GM19372 (cell line): ENCODE data around the gene P3H2.
"Not testable (repeated sequence)": the region's sequence is repeated elsewhere in the genome, so short reads cannot be mapped to it uniquely, and the experiment has no call there.

Experiments
- ATAC-seq: cut with Tn5 transposase; IDR thresholded peaks from one replicate; pipeline ENCODE4 v1.9.1; 2021; ENCODE audit warnings: mild to moderate bottlenecking, low read depth, moderate library complexity; ENCODE audit not compliant: unreplicated experiment

The P3H2 gene, protein sequence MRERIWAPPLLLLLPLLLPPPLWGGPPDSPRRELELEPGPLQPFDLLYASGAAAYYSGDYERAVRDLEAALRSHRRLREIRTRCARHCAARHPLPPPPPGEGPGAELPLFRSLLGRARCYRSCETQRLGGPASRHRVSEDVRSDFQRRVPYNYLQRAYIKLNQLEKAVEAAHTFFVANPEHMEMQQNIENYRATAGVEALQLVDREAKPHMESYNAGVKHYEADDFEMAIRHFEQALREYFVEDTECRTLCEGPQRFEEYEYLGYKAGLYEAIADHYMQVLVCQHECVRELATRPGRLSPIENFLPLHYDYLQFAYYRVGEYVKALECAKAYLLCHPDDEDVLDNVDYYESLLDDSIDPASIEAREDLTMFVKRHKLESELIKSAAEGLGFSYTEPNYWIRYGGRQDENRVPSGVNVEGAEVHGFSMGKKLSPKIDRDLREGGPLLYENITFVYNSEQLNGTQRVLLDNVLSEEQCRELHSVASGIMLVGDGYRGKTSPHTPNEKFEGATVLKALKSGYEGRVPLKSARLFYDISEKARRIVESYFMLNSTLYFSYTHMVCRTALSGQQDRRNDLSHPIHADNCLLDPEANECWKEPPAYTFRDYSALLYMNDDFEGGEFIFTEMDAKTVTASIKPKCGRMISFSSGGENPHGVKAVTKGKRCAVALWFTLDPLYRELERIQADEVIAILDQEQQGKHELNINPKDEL

DNA sequence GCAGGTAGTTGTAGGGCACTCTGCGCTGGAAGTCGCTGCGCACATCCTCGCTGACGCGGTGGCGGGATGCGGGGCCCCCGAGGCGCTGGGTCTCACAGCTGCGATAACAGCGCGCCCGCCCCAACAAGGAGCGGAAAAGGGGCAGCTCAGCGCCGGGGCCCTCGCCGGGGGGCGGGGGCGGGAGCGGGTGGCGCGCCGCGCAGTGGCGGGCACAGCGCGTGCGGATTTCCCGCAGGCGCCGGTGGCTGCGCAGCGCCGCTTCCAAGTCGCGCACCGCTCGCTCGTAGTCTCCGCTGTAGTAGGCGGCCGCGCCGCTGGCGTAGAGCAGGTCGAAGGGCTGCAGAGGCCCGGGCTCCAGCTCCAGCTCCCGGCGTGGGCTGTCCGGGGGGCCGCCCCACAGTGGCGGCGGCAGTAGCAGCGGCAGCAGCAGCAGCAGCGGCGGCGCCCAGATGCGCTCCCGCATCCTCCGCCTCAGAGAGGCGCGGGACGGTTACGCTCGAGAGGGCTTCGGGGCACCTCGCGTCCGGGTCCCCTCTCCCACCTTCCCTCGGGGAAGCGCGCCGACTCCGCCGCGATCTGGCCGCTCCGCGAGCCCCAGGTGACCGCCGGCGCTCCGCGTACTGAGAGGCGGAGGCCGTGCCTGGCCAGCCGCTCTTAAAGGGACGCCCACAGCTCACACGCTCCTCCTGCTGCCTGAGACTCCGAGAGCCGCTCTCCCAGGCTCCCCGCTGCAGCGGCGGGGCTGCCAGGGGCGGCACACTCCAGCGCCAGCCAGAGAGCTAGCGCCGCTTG is at the start of gene P3H2:
Gene P3H2, minus strand, starts transcription at position 629 of the 792 bp plus-strand sequence. Its CDS starts 166 bp downstream, at position 463.
- ATAC-seq = peak; percentile 70

DNA sequence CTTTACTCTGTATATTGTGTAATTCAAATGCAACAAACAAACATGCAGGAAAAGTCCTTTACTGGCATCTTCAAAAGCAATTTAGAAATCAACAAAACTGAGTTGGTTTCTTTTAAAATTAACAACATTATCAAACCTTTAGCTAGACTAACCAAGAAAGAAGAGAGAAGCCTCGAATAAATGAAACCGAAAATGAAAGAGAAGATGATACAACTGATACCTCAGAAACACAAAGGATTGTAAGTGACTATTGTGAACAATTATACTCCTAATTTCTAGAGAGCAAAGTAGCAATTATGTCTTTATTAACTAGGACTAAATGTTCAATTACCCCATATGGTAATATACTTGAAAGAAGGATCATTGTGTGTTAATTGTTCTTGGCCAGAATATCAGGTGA is 49.2 kb upstream of the P3H2 start:
- ATAC-seq = peak; percentile 68

DNA sequence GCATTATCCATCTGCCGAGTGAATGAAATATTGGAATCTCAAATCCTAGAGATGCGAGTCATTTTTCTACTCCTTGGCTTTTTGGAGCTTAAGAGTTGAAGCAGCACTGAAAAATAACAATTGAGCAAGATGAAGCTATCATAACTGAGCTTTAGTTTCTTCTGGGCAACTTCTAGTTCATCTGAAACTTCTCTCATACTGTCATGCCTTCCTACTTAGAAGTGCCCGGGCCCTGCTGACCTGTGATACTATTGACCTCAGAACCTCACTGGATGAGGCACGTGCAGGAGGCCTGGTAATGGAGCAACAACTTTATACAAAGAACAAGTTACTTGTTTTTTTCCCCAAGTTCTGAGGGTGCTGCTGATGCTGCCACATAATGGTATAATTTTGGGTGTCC is 48.5 kb upstream of the P3H2 start:
- ATAC-seq = no peak

DNA sequence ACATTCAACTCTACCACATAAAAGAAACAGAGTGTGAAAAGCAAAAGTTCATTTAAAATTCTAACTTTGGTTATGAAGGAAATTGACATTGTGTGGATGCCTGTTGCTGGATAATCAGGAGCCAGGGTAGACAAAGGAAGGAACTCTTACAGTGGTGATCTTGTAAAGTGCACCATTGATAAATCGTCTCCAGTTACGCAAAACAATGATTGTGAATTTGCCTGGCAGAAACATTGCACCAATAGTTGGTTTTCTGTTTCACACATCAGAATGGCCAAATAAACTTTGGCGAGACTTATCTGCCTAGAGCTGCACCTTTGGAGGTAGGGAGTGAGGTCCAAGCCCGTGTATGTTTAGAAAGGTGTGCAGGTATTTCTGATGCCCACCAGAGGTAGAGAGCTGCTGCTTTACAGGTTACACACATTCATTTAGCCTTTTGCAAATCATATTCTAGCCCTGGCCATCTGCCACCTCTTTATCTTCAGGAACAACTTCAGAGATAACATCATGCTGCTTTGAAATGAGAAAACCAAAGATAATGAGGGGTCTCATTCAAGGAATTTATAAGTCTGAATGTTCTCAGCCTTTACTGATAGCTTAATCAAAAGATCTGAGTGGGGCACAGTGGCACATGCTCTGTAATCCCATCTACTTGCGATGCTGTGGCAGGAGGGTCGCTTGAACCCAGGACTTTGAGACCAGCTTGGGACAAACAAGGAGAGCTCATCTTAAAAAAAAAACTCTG is 47.4 kb upstream of the P3H2 start:
- ATAC-seq = no peak

DNA sequence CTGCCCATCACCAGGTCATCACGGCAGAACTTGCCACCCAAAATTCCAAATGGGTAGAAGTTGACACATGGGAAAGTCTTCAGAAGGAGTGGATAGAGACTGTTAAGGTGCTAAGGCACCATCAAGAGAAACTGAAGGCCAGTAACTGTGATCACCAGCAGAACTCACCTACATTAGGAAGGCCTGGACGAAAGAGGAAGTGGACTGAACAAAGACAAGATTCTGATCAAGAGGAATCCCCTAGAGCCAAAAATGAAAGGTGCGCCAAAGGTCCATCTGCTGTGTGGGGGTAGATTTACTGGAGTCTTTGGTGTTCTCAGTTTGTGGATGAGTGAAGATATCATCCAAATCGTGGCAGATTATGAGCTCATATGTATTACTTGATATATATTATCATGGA is 46.3 kb upstream of the P3H2 start:
- ATAC-seq = no peak

DNA sequence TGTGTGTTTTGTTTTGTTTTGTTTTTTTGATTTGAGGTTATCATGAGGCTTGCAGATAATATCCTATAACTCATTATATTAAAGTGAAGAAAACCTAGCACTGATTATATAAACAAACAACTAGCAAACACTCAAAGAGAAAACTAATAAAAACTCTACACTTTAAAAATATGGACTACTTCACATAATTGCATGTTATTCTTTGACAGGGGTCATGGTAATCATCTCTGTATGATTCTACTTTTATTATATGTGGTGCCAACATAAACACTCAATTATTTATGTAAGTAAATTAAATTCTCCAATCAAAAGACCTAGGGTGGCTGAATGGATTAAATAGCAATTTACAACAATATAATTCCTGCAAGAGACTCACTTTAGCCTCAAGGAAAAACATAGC is 44.6 kb upstream of the P3H2 start:
- no peak for ATAC-seq

DNA sequence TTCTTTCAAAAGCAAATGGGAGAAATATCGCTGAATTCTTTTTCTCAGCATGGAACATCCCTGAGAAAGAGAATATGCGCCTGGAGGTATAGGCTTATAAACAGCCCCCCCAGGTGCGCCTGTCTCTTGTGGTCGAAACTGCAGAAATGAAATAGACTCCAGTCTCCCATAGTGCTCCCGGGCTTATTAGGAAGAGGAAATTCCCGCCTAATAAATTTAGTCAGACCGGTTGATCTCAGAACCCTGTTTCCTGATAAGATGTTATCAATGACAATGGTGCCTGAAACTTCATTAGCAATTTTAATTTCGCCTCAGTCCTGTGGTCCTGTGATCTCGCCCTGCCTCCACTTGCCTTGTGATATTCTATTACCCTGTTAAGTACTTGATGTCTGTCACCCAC is 41.3 kb upstream of the P3H2 start:
- ATAC-seq = not testable (repeated sequence)

DNA sequence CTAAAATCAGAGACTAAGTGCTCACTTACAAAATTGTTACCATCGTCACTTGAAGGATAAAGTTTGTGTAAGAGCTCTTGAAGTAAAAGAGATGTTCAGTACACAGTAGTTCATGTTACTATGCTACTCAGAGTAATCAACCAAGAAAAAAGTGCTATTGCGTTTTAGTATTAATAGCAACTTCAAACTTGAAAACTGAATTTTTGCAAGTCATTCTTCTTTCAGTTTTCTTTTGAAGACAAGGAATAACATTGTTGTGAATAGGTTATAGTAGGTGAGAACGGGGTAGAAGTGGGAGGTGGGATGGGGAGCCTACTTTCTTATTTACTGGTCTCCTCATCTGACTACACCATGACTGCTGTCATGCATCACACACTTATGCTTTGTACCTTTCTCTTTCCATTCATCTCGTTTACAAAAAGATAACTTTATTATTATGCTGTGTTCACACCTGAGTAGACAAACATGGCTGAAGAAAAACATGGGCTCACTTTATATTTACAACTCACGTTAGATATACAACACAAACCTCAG is 39.3 kb upstream of the P3H2 start:
- ATAC-seq = no peak

DNA sequence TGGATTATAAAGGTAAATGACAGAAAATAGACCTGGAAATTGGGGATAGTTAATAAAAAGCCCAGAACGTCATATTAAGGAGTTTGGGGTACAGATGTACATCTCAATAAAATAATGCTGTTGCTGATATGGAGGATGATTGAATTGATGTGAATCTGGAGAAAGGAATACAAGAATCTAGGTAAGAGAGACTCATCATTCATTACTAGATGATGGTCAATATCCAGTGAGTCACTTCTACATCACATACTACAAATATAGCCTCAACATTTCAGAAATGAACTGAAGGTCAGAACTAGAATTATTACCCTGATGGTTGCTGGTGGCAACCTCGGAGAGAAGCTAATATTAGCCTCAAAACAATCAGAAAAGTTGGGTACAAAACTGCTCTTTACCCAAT is 37.6 kb upstream of the P3H2 start:
- ATAC-seq = no peak

DNA sequence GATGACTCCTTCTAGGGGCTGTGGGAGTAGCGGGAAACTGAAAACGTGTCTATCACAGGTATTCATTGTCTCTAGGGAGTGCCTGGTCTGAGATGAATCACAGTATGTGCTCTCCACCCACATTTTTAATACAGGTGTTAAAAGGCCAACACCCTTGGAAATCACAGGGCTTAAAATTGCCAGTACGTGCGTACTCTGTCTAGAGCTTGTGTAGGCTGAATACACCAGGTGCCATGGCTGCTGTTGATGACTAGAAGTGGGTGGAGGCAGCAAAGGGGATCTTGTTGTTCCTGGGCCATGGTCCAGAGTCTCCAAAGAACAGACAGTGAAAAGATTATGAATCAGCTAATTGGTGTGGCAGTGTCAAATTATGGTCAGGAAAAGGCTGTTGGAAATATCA is 35.1 kb upstream of the P3H2 start:
- ATAC-seq = no peak

DNA sequence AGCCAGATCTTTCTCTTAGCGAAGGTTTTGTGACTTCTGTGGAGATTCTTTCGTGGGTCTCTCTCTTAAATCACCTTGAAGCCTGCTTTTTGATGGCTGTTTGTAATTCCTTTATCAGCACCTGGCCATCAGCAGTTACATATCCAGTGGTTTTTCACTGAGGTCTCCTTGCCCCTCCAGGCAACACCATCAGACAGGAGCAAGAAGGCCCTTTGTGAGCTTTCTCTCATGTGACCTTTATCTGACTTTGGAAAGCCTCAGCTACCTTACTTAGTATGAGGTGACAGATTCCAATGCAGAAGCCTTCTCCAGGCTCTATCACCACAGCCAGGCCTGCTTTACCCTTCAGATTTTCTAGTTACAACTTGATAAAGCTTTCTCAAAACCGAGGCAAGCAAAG is 30.0 kb upstream of the P3H2 start:
- ATAC-seq = no peak

DNA sequence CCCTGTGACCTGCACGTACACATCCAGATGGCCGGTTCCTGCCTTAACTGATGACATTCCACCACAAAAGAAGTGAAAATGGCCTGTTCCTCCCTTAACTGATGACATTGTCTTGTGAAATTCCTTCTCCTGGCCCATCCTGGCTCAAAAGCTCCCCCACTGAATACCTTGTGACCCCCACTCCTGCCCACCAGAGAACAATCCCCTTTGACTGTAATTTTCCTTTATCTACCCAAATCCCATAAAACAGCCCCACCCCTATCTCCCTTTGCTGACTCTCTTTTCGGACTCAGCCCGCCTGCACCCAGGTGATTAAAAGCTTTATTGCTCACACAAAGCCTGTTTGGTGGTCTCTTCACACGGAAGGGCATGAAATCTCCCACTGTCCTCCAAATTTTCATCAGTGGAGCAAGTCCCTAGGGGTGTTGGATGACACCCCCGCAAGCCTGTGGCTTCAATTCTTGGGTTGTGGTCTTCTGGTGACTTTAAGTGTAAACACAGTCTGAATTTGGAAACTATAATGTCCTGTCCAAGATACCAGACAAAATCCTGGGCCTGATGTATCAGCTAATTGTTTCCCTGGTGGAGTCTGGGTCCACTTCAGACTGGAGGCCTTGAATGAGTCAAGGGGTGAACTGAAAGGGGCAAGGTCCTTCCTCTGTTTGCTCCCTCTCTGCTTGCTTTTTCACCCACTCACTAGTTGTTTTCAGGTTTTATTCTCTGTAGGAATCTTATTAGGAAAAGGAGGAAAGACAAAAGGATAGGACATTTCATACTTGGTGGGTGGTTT is 29.3 kb upstream of the P3H2 start:
- ATAC-seq = not testable (repeated sequence)

DNA sequence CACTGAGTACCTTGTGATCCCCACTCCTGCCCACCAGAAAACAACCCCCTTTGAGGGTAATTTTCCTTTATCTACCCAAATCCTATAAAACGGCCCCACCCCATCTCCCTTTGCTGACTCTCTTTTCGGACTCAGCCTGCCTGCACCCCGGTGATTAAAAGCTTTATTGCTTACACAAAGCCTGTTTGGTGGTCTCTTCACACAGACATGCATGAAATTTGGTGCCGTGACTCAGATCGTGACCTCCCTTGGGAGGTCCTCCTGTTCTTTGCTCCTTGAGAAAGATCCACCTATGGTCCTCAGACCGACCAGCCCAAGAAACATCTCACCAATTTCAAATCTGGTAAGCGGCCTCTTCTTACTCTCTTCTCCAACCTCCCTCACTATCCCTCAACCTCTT is 24.1 kb upstream of the P3H2 start:
- not testable (repeated sequence) for ATAC-seq

DNA sequence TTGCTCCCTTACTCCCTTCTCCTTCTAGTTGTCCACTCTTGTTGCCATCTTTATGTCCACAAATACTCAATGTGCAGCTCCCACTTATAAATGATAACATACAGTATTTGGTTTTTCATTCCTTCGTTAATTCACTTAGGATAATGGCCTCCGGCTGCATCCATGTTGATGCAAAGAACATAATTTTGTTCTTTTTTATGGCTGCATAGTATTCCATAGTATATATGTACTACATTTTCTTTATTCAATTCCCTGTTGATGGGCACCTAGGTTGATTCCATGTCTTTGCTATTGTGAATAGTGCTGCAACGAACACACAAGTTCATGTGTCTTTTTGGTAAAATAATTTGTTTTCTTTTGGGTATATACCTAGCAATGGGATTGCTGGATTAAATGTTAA is 21.3 kb upstream of the P3H2 start:
- ATAC-seq = no peak

DNA sequence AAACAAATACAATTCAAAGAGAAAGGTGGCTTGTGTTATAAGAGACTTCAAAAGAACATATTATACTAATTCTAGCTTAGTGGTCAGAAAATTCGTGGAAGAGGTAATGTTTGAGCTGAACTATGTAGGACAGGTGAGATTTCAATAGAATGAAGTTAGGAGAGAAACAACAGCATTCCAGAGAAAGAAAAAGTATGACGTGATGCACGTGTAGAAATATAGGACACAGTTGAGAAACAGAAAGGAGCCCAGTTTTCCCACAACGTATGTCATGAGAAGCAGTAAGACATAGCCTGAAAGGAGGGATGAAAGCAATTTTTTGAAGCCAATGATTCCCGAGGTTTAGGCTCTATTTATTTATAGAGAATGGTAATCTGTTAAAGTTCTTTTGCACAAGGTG is 18.7 kb upstream of the P3H2 start:
- no peak for ATAC-seq

DNA sequence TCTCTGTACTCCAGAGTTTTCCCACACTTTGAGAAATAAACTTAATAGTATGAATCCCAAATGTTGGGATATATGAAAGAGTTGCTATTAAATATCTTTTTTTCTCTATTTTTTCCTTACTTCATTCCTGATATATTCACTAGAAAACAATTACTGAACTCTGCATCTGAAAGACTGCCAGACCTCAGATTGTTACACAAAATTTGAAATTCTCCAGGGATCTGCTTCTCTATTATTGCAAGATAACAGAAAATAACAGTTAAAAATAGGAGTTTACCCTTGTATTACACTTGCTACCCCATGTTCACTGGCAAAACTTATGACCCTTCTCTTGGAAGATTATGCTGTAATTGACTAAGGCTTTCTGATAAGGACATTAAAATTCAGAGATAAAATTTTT is 11.7 kb upstream of the P3H2 start:
- ATAC-seq = no peak

DNA sequence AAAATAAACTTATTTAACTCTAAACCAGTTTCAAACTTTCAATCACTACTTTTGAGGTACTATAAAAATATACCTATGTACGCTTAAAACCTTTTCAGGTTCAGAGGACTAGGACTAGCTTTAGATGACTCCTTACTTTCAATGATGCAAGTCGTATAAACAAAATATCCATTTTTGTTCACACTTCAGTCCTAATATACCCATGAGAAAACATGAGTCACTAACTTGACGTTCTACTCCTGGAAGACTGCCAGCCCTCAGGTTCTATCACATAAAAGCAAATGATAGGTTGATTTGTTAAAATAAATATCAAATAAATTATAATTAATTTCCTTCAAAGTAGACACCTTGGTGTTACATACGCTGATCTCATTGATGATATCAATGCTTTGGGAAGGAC is 10.6 kb upstream of the P3H2 start:
- no peak for ATAC-seq

DNA sequence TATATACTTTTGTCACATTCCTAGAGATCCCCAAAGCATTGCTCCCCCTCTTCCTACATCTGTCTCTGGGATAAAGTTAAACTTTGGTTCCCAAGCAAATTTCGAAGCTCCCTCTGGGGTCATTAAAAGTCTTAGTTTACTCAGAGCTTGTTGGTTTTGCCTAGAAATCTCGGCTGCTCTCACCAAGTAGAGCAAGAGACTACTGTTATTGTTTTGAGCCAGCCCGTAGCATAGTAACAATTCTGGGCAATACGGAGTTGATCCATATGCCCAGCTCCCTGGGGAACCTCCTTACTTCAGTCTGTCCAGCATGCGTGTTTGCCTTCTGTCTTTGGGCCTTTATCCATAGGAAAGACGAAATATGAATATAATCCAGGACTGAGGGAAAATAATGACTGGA is 10.0 kb upstream of the P3H2 start:
- ATAC-seq = no peak

DNA sequence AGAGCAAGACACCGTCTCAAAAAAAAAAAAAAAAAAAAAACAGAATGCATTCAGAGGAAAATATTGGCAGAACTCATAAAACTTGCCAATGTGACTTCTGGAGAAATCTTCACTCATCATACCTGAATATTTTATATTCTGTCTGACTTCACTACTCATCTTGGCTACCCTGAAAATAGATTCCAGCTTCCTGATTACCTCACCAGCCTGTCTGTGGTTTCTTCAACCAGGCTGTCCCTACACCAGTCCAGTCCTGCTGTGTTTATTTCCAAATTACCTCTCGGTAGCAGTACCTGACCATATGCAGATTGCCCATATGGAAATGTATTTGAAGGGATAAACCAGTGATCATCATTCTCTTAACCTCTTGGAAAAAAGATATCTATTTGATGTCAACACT is 9.3 kb upstream of the P3H2 start:
- no peak for ATAC-seq

DNA sequence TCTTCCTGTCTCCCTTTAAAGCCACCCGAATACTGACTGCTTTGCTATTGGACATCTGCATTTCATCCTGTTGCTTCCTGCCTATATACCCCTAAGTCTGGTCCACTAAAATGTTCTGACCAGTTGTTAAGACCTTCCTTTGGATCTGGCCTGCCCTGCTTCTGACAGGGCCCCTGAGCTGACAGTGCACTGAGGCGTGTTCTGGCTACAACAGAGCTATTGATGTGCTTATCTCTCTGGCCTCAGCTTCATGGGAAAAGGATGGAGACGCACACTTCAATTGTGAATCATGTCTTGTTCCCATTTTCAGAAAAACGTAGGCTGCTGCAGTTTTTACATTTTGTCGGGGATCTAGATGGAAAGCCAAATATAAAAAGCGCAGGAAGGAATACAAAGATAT is 7.1 kb upstream of the P3H2 start:
- no peak for ATAC-seq
